Measurements from ENCODE around the gene DEFB132. TPM values are rescaled to one million over a fixed set of nuclear protein-coding genes. Genes with fewer than 3 reads are reported as not detected.

The DEFB132 gene
- total RNA-seq, 1 donor from 2014 or later, result 0.32 TPM

- no peaks in the 10 kb centered on the region for H3K27me3 ChIP-seq
- DNase-seq (ENCODE audit: low spot score in 2 of 2), result peak in 1 of 2 donors; percentile 43
- TF ChIP-seq, protein P1, sequence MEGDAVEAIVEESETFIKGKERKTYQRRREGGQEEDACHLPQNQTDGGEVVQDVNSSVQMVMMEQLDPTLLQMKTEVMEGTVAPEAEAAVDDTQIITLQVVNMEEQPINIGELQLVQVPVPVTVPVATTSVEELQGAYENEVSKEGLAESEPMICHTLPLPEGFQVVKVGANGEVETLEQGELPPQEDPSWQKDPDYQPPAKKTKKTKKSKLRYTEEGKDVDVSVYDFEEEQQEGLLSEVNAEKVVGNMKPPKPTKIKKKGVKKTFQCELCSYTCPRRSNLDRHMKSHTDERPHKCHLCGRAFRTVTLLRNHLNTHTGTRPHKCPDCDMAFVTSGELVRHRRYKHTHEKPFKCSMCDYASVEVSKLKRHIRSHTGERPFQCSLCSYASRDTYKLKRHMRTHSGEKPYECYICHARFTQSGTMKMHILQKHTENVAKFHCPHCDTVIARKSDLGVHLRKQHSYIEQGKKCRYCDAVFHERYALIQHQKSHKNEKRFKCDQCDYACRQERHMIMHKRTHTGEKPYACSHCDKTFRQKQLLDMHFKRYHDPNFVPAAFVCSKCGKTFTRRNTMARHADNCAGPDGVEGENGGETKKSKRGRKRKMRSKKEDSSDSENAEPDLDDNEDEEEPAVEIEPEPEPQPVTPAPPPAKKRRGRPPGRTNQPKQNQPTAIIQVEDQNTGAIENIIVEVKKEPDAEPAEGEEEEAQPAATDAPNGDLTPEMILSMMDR (IDR thresholded peaks at IDR 0.05), result no peak
- H3K9me3 ChIP-seq, result no peaks in the 10 kb centered on the region
- H3K36me3 ChIP-seq, result peaks cover 17 to 26% of the 10 kb centered on the region in 2 donors
- no peak overlapping the region for H3K4me3 ChIP-seq
- intact Hi-C loops (cut with DNase I), result no loop called here
- H3K4me1 ChIP-seq, result no peaks in the 10 kb centered on the region
- no peak overlapping the region for H3K27ac ChIP-seq
Measured at GRCh38 chr20:276620-277495, 19.3 kb downstream of the DEFB132 start.

DNA sequence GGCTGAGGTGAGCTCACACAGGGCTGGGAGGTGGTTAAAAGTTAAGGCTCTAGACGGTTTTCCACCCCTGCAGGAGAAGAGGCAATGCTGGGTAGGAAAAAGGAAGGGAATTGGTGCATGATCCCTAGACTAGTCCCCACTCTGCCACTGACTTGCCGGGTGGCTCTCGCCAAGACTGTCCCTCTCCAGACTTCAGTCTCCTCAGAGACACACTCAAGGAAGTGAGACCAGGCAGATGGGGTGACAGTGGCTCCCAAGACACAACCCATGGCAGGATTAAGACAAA is 19.9 kb downstream of the DEFB132 start:
- peak in 1 of 2 donors; percentile 47 for DNase-seq (ENCODE audit: low spot score in 2 of 2)
- intact Hi-C loops (cut with DNase I), result no loop called here
- Histone ChIP-seq H3K27ac (no peak overlapping the region), H3K9me3 (no peaks in the 10 kb centered on the region), H3K27me3 (no peaks in the 10 kb centered on the region), H3K4me3 (no peak overlapping the region), H3K4me1 (no peaks in the 10 kb centered on the region), H3K36me3 (peaks cover 17 to 26% of the 10 kb centered on the region in 2 donors)
- TF ChIP-seq, protein P1 (IDR thresholded peaks at IDR 0.05), result no peak

DNA sequence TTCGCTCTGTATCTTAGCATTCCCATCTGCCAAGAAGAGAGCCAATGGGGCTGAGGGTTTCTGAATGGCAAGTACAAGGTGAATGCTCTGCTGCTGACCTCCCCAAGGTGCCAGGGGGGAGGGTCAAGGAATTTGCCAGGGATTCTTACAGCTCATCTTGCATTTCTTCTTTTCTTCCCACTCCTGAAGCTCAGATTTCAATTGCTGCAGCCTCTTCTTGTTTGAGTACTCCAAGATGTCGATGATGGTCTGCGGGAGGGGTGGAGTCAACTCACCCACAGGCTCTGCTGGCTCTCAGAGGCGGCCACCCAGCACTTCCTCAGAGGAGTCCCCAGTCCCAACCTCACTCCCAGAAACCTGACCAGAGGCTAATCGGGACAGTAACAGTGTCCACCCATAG is 20.7 kb downstream of the DEFB132 start:
- DNase-seq (ENCODE audit: low spot score in 2 of 2), result peak in 1 of 2 donors; percentile 21
- Histone ChIP-seq H3K27me3 (no peaks in the 10 kb centered on the region), H3K36me3 (peaks cover 17 to 26% of the 10 kb centered on the region in 2 donors), H3K9me3 (no peaks in the 10 kb centered on the region), H3K27ac (no peak overlapping the region), H3K4me3 (no peak overlapping the region), H3K4me1 (no peaks in the 10 kb centered on the region)
- TF ChIP-seq, protein P1 (IDR thresholded peaks at IDR 0.05), result no peak
- intact Hi-C loops (cut with DNase I), result no loop called here

- intact Hi-C loops (cut with DNase I), result no loop called here
- peak in 1 of 2 donors; percentile 57 for DNase-seq (ENCODE audit: low spot score in 2 of 2)
- Histone ChIP-seq H3K4me1 (no peaks in the 10 kb centered on the region), H3K36me3 (peaks cover 17 to 26% of the 10 kb centered on the region in 2 donors), H3K4me3 (peak overlapping the region in 1 of 2 donors; percentile 30), H3K9me3 (no peaks in the 10 kb centered on the region), H3K27ac (no peak overlapping the region), H3K27me3 (no peaks in the 10 kb centered on the region)
- TF ChIP-seq, protein P1 (IDR thresholded peaks at IDR 0.05), result no peak
Measured at GRCh38 chr20:278607-279571, 21.4 kb downstream of the DEFB132 start.

DNA sequence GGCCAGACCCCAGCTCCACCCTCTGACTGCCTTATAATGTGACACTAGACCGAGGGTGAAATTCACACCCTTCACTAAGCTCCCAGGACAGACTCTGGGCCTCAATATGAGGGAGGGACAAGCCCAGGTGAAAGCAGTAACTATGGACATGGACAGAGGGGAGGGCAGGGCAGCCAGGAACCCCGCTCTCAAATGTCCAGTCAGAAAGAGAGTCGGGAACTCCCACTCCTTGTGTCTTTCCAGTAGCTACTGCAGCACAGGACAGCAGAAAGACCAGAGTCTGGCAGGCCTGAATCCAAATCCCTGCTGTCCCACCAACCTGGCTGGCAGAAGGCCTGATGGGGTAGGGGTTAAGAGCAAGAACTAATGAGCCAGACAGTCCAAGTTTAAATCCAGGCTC is 26.6 kb downstream of the DEFB132 start:
- no peaks in the 10 kb centered on the region for H3K9me3 ChIP-seq
- TF ChIP-seq, protein P1 (IDR thresholded peaks at IDR 0.05), result no peak
- H3K4me1 ChIP-seq, result no peaks in the 10 kb centered on the region
- no peak overlapping the region for H3K27ac ChIP-seq
- peak in 1 of 2 donors; percentile 34 for DNase-seq (ENCODE audit: low spot score in 2 of 2)
- intact Hi-C loops (cut with DNase I), result no loop called here
- H3K27me3 ChIP-seq, result no peaks in the 10 kb centered on the region
- H3K36me3 ChIP-seq, result no peaks in the 10 kb centered on the region
- H3K4me3 ChIP-seq, result no peak overlapping the region

All from ascending aorta (tissue), 2 donors.